Measurements from ENCODE around the gene ACSF2. TPM values are rescaled to one million over a fixed set of nuclear protein-coding genes. Genes with fewer than 3 reads are reported as not detected.

ACSF2 gene
- total and polyA plus RNA-seq, 2 of the 13 experiments (the other 11 are each of a cell fraction or from before 2014, with no cell fraction given), result 87.3 to 109 TPM

GRCh38 chr17:50428831-50429424 is 2.9 kb downstream of the ACSF2 start (continued):
- TF ChIP-seq ARID4A (CRISPR knock-in tag; IDR thresholded peaks at IDR 0.05; ENCODE audit: borderline replicate concordance) (peak; percentile 81; the same call in 1 of the 2 replicates), HIVEP1 (CRISPR knock-in tag; IDR thresholded peaks at IDR 0.05) (peak; percentile 62; the same call in 1 of the 2 replicates), ZNF570 (CRISPR knock-in tag; IDR thresholded peaks at IDR 0.05; ENCODE audit: borderline replicate concordance) (no peak), TARDBP (CRISPR knock-in tag; IDR thresholded peaks at IDR 0.05) (peak; percentile 99), KDM6A (CRISPR knock-in tag; IDR thresholded peaks at IDR 0.05; ENCODE audit: low read depth) (peak; percentile 95), KLF9 (CRISPR knock-in tag; IDR thresholded peaks at IDR 0.05; ENCODE audit: low read depth) (no peak; the same call in 1 of the 2 replicates), REPIN1 (CRISPR knock-in tag; IDR thresholded peaks at IDR 0.05; ENCODE audit: borderline replicate concordance, low read depth) (peak; percentile 90), JUN (CRISPR knock-in tag; IDR thresholded peaks at IDR 0.05) (peak; percentile 87), GLI4 (CRISPR knock-in tag; IDR thresholded peaks at IDR 0.05; ENCODE audit: borderline replicate concordance) (no peak), ZSCAN12 (CRISPR knock-in tag; IDR thresholded peaks at IDR 0.05) (no peak), ZSCAN9 (CRISPR knock-in tag; IDR thresholded peaks at IDR 0.05; ENCODE audit: borderline replicate concordance) (peak; percentile 94), ZNF790 (CRISPR knock-in tag; IDR thresholded peaks at IDR 0.05; ENCODE audit: borderline replicate concordance) (no peak), ZNF275 (CRISPR knock-in tag; IDR thresholded peaks at IDR 0.05; ENCODE audit: borderline replicate concordance) (no peak; the same call in 1 of the 2 replicates), ZNF878 (CRISPR knock-in tag; IDR thresholded peaks at IDR 0.05) (no peak), NFE2L2 (IDR thresholded peaks at IDR 0.05; ENCODE audit: low read length) (no peak), ONECUT2 (CRISPR knock-in tag; IDR thresholded peaks at IDR 0.05) (peak; percentile 58), HIC2 (CRISPR knock-in tag; IDR thresholded peaks at IDR 0.05; ENCODE audit: low read depth) (peak; percentile 91), NFKB2 (CRISPR knock-in tag; IDR thresholded peaks at IDR 0.05; ENCODE audit: borderline replicate concordance) (no peak), KLF11 (CRISPR knock-in tag; IDR thresholded peaks at IDR 0.05) (peak; percentile 93), AFF4 (CRISPR knock-in tag; IDR thresholded peaks at IDR 0.05) (peak; percentile 86; the same call in 1 of the 2 replicates)

All from HepG2 (cell line).